Smooth muscle cell of the brain vasculature (primary cell): Measurements from ENCODE around the gene MGLL.

ENCODE experiments used
- DNase-seq: peaks from one replicate; pipeline ENCODE4 v3.0.0-alpha.2; 2012; ENCODE audit warnings: low read depth, low spot score

Gene MGLL

DNA sequence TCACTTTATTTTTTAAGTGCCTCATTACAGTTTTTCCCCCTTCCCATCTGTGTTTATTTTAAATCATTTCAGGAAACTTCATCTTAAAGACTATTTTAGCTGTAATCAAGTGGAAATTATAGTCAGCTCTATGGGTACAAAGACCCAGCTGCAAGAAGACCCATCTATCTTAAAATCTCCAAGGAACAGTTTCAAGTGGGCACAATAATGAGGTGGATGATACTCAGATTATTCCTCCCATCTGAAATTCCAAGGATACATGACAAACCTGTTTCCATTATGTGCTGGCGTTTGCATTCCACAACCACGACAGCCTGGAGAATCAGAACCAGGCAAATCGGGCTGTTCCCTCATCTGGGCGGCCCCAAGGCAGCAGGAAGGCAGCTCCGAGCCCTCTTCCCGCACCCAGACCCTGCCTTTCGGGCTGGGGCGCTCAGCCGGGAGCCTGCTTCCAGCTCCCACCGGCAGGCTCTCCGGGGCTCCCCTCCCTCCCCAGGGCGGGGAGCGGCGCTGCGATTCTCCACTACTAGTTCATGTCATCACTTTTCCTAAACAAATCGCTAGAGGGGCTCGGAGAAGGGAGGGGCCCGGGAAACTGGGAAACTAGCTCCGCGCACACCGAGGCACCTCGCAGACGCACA is at the start of gene MGLL:
MGLL (minus strand) TSS at position 475 of the 641 bp plus-strand sequence; CDS start at position 278, 197 bp downstream.
- DNase-seq = no peak

DNA sequence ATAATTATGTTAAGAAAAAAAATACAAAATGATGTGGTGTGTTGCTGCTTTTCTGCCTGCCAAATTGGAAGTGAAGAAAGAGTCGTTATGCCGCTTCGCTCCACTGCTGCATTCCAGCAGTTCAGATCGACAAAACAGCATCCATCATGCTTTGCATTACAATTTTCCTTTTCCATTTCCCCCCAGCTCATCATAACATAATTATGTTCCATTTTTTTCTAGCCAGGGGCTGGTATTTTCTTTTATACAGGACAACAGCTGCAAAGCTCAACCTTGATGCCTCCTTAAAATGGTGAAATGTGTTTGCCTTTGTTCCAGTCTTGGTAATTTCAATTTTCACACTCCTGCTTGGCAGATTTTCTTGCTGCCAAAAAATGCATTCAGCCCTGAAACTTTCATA is 47.8 kb upstream of the MGLL start:
- no peak for DNase-seq

DNA sequence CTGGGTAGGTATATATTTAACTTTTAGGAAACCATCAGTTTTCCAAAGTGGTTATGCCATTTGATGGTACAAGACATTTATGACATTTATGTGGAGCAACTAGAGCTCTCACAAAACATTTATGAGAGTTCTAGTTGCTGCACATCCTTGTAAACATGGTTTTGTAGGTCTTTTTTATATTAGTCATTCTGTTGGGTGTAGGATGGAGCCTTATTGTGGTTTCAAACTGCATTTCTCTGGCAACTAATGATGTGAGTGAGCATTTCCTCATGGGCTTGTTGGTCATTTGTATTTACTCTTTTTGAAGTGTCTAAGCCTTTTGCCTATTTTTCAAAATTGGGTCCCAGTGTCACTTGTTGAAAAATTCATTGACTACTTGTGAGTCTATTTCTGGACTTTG is 45.7 kb upstream of the MGLL start:
- no peak for DNase-seq

DNA sequence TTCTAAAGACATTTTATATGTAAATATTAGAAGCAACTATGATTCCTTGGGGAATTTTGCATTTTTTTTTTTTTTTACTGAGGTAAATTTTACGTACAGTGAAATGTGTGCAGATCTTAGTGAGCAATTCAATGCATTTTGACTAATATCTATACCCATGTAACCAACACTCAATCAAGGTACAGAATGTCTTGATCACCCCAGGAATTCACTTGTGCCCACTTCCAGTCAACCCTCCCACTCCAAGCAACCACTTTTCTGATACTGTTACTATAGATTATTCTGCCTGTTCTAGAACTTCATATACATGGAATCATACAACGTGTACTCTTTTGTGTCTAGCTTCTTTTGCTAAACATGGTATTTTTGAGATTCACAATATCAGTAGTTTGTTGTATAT is 45.1 kb upstream of the MGLL start:
- no peak for DNase-seq

DNA sequence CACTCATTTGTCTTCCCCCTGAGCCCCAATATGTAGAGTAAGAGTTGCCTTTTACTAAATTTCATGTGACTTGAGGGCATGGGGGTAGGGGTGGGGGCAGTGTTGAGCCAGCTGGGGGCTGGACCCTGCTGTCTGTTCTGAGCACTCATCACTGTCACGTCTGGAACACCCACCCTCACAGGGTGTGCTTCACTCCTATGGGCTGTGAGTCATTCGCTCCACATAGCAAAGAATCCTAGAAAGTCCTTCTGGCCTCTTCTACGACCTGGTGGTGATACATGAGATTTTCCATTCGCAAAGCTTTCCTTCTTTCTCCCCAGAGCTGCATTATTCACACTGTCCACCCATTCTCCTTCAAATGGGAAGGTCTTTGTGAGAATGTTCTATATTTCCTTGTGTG is 43.6 kb upstream of the MGLL start:
- DNase-seq = no peak

DNA sequence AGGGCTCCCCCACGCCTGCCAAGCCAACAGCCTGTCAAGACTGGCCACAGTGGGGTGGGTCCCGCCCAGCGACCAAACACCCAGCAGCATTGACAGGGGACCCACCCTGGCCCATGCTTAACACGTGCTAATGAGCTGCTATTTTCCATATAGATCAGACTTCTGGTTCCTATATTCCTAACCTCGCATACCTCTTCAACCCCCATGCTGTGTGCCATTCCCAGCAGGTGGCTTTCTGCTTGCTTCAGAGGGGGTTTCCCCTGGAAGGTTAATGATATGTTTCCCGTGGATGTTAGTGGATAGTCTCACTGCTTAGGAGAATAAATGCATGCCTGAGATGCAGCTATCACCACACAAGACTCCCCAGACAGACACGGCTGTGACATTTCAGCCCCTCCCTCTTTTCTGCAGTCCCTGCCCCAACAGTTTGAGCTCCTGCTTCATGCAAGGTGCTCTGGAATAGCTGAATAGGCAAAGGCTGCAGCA is 37.9 kb upstream of the MGLL start:
- DNase-seq = no peak

DNA sequence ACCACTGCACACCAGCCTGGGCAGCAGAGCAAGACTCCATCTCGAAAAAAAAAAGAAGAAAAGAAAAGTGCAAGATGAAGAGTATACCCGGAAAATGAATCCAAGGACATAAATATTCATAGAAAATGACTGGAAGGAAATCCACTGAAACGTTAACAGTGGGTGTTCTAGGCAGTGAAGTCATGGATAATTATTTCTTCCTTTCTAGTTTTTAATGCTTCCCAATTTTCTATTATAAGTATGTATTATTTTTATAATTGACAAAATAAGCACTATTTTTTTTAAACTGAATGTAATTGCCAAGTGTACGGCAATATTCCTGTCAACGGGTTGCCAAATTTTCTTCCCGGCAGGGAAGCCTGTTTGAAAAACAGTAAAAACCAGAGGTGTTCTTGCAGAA is 37.4 kb upstream of the MGLL start:
- no peak for DNase-seq

DNA sequence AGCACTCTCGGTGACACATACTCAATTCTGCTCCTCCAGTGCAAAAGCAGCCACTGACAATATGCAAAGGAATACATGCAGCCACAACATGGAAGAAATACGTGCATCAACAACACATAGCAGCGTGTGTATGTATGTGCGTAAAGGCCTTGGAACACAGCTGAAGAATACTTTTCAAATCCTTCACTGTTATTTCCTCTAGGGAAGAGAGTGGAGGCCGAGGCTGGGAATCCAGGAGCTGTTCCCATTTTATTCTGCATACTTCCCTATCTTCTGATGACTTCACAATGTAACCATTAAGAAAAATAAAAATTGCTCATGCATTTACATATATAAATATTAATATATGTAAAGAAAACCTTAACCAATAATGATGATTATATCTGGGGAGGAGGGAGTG is 36.6 kb upstream of the MGLL start:
- DNase-seq = no peak

DNA sequence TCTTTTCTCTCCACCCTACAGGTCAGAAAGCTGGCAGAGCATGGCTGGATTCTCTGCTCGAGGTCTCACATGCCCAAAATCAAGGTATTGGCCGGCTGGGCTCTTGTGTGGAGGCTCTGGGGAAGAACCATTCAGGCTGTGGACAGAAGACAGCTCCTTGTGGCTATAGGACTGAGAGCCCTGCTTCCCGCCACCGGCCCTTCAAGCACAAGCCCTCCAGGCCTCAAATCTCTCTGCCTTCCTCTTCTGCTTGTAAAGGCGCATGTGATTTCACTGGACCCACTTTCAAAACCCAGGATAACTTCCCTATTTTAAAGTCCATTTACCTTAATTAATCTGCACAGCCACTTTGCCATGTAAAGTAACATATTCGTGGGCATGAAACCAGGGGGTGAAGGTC is 36.2 kb upstream of the MGLL start:
- no peak for DNase-seq

DNA sequence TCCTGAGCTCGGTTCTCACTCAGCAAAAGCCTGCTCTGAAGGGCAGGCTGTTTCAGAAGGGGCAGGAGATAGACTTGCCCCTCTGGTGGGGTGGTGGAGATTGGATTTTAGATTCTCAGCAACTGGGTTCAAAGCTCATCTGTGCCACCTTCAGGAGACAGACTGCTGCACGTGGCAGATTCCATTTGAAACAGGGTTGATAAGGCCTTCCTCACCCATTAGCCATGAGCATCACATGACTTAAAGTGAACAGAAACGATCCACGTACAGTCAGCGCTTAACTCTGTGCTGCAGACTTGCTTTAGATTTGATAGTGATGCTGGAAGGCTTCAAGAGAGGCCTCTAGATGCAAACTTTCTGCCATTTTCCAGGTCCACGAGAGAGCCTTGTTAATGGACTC is 35.0 kb upstream of the MGLL start:
- DNase-seq = no peak

DNA sequence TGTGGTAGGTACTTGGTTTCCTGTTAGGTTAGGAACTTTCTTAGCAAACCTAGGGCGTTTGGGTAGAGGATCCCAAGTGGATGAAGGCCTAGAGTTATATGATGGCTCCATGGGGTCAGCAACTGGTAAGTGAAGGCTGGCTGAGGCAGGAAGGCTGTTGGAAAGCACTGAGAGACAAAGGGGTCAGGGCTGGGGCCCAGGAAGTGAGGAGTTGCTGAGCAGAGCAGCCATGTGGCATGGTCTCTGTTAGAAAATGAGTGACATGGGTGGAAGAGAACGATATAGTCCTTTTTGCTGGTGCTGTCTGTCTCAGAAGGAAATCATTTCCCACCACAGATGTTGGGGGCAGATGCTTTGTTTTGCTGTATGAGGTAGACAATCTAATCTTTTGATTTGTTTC is 34.5 kb upstream of the MGLL start:
- DNase-seq = no peak

DNA sequence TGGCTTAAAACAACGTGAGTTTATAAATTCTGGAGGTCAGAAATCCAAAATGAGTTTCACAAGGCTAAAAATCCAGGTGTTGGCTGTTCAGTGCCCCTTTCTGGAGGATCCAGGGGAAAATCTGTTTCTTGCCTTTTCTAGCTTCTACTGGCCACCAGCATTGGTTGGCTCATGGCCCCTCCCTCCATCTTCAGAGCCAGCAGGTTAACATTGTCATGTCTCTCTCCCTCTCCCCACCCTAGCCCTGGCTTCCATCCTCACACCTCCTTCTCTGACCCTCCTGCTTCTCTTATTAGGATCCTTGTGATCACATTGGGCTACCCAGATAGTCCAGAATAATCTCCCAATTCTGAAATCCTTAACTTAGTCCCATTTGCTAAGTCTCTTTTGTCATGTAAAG is 32.9 kb upstream of the MGLL start:
- no peak for DNase-seq

DNA sequence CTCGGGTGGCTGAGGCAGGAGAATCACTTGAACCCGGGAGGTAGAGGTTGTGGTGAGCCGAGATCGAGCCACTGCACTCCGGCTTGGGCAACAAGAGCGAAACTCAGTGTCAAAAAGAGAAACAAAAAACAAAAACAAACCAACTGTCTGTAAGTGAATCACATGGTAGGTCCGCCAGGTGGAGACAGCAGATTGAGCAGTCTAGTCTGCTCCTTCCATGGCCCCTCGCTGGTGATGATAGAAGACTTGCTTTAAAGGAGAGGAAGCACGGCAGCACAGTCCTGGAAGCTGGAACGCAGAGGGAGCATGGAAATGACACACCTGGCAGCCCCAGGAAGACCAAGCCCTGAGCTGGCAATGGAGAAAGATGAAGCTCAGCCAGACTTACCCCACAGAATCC is 31.4 kb upstream of the MGLL start:
- no peak for DNase-seq

DNA sequence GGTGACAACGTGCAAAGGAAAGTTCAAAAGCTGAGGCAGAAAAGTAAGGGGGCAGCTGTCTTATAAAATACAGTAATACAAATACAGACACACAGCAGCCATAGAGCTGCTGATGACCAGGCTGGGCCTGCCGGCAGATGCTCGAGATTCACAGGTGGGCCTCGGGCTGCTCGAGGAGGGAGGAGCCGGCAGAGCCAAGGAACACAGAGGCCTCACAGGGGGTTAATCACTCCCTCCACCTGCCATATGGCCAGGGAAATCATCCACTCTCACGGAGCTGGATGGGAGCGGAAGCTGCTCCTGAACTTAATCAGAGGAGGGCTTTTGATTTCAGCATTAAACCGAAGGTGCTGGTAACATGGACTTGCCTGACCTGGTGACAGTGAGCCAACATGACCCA is 29.6 kb upstream of the MGLL start:
- no peak for DNase-seq

DNA sequence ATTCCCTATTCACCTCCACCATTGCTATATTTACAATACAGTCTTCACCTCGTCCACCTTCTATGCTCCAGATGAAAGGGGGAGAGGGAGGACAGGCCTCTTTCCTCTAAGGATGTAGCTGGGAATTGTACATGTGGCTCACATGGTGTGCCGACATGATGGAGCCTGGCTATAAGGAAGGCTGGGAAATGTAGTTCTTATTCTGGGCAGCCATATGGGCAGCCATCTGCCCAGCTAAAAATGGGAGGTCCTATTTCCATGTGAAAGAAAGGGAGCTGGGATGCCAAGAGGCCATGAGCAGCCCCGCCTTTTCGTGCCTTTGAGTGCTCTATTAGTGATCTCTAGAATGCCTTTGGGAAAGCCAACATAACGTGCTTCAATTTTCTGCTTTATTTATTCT is 27.1 kb upstream of the MGLL start:
- no peak for DNase-seq

DNA sequence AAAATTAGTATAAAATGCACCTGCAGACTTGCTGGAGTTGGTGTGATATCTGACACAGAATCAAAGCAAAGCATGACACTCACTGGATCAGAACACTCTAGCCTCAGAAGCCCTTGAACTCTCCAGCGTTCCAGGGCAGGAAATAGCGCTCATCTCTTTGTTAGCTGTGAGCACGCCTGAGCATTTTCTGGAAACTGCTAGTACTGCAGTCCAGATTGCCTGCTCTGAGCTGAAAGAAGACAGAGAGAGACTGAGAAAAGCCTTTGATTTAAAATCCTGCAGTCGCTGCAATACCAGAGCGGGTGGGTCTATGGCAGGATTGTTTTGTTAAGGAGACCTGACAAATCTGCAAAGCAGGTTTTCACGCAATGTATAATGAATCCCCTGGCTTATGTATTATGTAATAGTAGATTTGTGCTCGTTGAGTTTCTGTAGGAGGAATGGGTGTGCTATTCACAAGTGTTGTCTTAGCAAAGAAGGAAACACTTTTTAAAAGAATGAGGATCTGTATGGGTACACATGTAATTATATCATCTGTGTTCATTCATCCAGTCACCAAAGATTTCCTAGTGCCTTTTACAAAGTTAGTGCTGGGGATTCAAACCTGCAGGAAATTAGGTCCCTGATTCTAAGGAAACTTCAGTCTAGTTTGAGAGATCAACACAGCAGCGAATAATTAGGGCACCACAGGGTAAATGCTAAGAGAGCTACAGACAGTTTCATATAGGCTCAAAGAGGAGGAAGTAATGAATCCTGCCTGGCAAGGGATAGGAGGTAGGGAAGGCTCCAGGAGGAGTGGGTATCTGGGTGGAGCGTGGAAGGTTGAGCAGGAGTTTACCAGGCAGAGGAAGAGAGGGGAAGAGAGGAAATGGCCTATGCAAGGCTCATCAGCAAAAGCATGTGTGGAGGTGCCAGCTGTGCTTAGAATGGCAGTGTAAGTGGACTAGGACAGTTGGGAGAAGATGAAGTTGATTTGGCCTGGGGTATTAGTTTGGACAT is 26.1 kb upstream of the MGLL start:
- DNase-seq = no peak

DNA sequence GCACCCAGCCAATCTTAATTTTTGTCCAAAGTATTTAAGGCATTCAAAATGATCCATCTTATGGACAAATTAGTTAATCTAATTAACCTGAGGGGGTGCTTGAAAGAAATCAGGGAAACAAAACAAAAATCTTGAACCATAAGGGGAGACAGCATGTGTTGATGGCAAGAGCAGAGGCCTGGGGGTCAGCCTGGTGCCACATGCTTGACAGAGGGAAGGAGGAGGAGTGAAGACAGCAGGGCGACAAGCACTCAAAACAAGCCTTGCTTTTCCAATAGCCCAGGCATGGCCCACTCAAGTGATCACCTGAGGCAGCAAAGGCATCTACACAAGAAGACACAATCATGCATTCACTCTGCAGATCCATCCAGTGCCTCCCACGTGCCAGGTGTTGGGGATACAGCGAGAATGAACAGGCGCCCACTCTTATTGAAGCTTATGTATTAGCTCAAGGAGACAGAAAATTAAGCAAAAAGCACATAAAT is 25.0 kb upstream of the MGLL start:
- DNase-seq = no peak

DNA sequence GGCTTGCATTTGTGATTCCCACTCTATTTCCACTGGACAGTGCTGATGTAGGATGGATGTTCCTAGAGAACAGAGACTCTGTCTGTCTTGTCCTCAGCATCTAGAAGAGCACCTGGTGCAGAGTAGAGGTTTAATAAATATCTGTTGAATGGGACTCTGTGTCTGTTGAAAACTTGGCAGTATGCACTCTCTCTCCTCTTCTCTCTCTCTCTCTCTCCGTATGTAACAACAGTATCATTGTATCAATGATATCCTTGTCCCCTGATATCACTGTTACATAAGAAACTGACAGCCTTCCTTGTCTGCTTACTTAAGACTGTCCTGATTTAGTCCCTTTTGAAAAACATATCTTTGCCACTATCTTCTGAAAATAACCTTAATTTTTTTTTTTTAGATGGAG is 24.3 kb upstream of the MGLL start:
- DNase-seq = no peak

DNA sequence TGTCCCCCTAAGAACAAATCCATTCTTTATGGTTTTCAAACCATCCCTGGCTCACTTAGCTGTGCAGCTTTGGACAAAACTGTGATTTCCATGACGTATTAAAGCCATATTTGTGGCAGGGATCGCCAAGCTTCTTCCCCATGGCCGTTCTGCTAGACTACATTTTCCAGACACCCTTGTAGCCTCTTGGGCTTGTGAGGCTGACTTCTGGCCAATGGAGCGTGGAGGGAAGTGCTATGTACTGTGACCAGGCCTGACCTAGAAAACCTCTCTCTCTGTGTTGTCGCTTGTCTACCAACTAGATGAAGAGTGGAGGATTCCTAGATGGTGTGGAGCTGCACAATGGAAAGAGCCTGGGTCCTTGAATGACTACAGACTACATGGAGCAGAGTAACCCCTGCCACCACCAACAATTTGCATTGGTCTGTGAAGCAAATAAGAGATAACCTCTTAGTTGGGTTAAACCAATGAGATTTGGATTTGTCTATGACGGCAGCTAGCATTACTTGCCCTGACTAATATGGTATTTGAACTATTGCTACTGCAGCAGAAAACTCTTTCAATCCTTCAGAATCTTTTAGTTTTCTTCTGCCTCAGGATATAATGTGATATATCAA is 22.1 kb upstream of the MGLL start:
- DNase-seq = no peak

DNA sequence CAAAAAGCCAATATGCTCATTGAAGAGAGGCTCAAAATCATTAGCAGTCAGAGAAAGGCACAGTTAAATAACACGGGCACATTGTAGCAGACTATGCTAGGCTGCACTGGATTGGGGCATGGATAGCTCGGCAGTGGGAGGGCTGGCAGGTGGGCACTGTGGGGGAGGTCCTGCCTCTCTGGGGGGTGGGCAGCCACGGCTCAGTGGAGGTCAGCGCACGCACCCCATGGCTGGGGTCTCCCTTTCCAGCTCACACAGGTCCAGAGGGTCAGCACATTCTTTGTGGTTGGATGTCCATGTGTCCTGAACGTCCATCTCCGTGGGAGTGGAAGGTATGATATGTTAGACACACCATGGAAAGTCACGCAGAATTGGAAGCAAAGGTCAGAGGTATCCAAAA is 18.4 kb upstream of the MGLL start:
- DNase-seq = no peak

DNA sequence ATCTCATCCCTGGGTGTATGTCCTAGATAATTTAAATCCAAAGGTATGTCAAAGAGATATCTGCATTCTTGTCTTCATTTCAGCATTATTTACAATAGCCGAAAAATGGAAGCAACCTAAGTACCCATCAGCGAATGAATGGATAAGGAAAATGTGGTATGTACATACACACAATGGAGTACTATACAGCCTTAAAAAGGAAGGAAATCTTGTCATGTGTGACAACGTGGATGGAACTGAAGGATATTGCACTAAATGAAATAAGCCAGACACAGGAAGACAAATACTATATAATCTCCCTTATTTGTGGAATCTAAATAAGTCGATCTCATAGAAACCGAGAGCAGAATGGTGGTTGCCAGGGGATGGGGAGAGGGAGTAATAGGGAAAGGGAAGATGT is 16.8 kb upstream of the MGLL start:
- DNase-seq = no peak
